Adipose tissue (tissue), 3 donors: ENCODE results near the gene TCAP. TPM values are rescaled to one million over a fixed set of nuclear protein-coding genes. Genes with fewer than 3 reads are reported as not detected.
A peak's percentile ranks its signal among the peaks of the same experiment; 100 is the strongest.

Experiments
- H3K27ac ChIP-seq: one replicate; pipeline ENCODE4 v1.5.1; 2013; ENCODE audit warnings: low read depth, low read length
- WGBS, 3 donors: extraction: QIAGEN DNeasy Blood & Tissue Kit; methylation state at CpG; one replicate each; pipeline ENCODE4 v1.1.7; 2013; 5-methylcytosine and 5-hydroxymethylcytosine counted together
- polyA plus RNA-seq, 3 donors: library from polyadenylated mRNA; stranded (reverse); fragments of 200-250 nt; gene quantifications; one replicate each; pipeline ENCODE4 v1.2.3, GENCODE V29; 2013
- donor health status: healthy with polysubstance abuse.
- donor health status: Bipolar disorder and iron deficiency.
- donor health status: healthy.

Gene TCAP
- polyA plus RNA-seq, 3 donors = 0.48 to 11.5 (median 3.8) TPM

GRCh38 chr17:39673335-39674081, 8.4 kb downstream of the TCAP start:
- WGBS, 3 donors = 81 to 82% (median 81%) methylated on average over 12 to 13 of the region's 13 CpGs
- no peak overlapping the region for H3K27ac ChIP-seq

GRCh38 chr17:39674179-39674578, 9.0 kb downstream of the TCAP start:
- 81 to 82% (median 82%) methylated on average over 5 of the region's 5 CpGs for WGBS, 3 donors

GRCh38 chr17:39674702-39675389, 9.7 kb downstream of the TCAP start:
- 41 to 48% (median 42%) methylated on average over 11 of the region's 11 CpGs for WGBS, 3 donors
- H3K27ac ChIP-seq = no peak overlapping the region

More at GRCh38 chr17:39674179-39674578, 9.0 kb downstream of the TCAP start:
- no peak overlapping the region for H3K27ac ChIP-seq

GRCh38 chr17:39675390-39676082, 10.4 kb downstream of the TCAP start:
- no peak overlapping the region for H3K27ac ChIP-seq

GRCh38 chr17:39676198-39676819, 11.2 kb downstream of the TCAP start:
- 37 to 54% (median 51%) methylated on average over 7 of the region's 7 CpGs for WGBS, 3 donors
- H3K27ac ChIP-seq = no peak overlapping the region

More at GRCh38 chr17:39675390-39676082, 10.4 kb downstream of the TCAP start:
- WGBS, 3 donors = 77 to 81% (median 79%) methylated on average over 10 of the region's 10 CpGs

GRCh38 chr17:39677072-39677471, 11.9 kb downstream of the TCAP start:
- WGBS, 3 donors = 73 to 91% (median 81%) methylated on average over 8 of the region's 8 CpGs
- no peak overlapping the region for H3K27ac ChIP-seq

- H3K27ac ChIP-seq = no peak overlapping the region
These were observed 12.6 kb downstream of the TCAP start for GRCh38 chr17:39677542-39678339.

GRCh38 chr17:39678340-39679116, 13.4 kb downstream of the TCAP start:
- 86 to 91% (median 87%) methylated on average over 13 of the region's 13 CpGs for WGBS, 3 donors
- no peak overlapping the region for H3K27ac ChIP-seq

More at GRCh38 chr17:39677542-39678339, 12.6 kb downstream of the TCAP start:
- 71 to 78% (median 73%) methylated on average over 13 of the region's 13 CpGs for WGBS, 3 donors

- WGBS, 3 donors = 65 to 82% (median 66%) methylated on average over 12 of the region's 12 CpGs
These were observed 14.5 kb downstream of the TCAP start for GRCh38 chr17:39679521-39680192.

GRCh38 chr17:39683295-39683939, 18.3 kb downstream of the TCAP start:
- 91 to 93% (median 93%) methylated on average over 9 of the region's 9 CpGs for WGBS, 3 donors
- no peak overlapping the region for H3K27ac ChIP-seq

More at GRCh38 chr17:39679521-39680192, 14.5 kb downstream of the TCAP start:
- no peak overlapping the region for H3K27ac ChIP-seq

GRCh38 chr17:39684369-39685192, 19.4 kb downstream of the TCAP start:
- H3K27ac ChIP-seq = no peak overlapping the region
- 93% methylated on average over 12 of the region's 12 CpGs for WGBS, 3 donors

GRCh38 chr17:39687101-39687545, 22.0 kb downstream of the TCAP start:
- H3K27ac ChIP-seq = no peak overlapping the region
- WGBS, 3 donors = 28 to 67% (median 60%) methylated on average over 6 of the region's 6 CpGs

GRCh38 chr17:39687546-39688474, 22.7 kb downstream of the TCAP start, which contains the start of gene PGAP3:
Gene PGAP3 (minus strand): TSS chr17:39688057. CDS start chr17:39688014, 43 bp downstream.
- WGBS, 3 donors = 1 to 4% (median 3%) methylated on average over 45 of the region's 45 CpGs
- peak within 1 kb of the TSS; percentile 46 for H3K27ac ChIP-seq

GRCh38 chr17:39688475-39688835, 23.3 kb downstream of the TCAP start:
- no peak overlapping the region for H3K27ac ChIP-seq
- 18 to 25% (median 23%) methylated on average over 6 of the region's 6 CpGs for WGBS, 3 donors
